ENCODE results near the gene RUNDC3A. TPM values are rescaled to one million over a fixed set of nuclear protein-coding genes. Genes with fewer than 3 reads are reported as not detected.

RUNDC3A gene
- total and polyA plus RNA-seq, 2 of the 8 experiments (the other 6 are each of a cell fraction or from before 2014, with no cell fraction given): 6.4 to 13.8 TPM

DNA sequence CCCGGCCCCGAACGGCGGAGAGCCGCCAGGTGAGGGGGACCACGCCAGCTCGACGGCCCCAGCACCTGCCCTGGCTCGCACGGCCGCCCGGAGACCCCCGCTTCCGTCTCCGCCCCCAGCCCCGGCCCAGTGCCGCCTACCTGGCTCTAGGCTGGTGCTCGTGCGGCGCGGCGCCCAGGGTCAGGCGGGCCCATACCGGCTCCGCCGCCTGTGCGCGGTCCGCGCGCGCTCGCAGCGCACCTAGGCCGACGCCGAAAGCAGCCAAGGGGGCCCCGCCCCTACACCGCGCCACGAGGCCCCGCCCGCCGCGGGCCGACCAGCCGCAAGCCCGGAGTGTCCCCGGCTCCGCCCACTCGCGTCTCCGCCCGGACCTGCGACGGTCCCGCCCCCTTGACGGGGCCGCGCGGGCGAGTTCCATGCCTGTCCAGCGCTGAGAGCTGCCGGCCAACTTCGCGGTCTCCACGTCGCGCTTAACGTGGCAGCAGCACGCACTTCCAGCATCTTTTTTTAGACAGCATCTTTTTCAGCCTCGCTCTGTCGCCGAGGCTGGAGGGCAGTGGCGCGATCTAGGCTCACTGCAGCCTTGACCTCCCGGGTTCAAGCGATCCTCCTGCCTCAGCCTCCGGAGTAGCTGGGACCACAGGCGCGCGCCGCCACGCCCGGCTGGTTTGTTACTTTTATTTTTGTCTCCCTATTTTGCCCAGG lies 16.3 kb downstream of the RUNDC3A start, which contains the start of gene SLC25A39 (continued):
- TF ChIP-seq KDM1A (IDR thresholded peaks at IDR 0.05; ENCODE audit: borderline replicate concordance, low read length): peak; percentile 96
- TF ChIP-seq SIRT6 (IDR thresholded peaks at IDR 0.05; ENCODE audit: low read length): no peak
- no peak for TF ChIP-seq YY1 (IDR thresholded peaks at IDR 0.05; ENCODE audit: low read depth, low read length)
- no peak for TF ChIP-seq TCF12 (IDR thresholded peaks at IDR 0.05; ENCODE audit: low read depth, low read length)
- TF ChIP-seq, protein P1, sequence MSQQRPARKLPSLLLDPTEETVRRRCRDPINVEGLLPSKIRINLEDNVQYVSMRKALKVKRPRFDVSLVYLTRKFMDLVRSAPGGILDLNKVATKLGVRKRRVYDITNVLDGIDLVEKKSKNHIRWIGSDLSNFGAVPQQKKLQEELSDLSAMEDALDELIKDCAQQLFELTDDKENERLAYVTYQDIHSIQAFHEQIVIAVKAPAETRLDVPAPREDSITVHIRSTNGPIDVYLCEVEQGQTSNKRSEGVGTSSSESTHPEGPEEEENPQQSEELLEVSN (IDR thresholded peaks at IDR 0.05): 0 out of 2 replicates have a peak, but pooled peaks have one; percentile 16
- no peak for TF ChIP-seq RXRA (IDR thresholded peaks at IDR 0.05; ENCODE audit: insufficient read depth, low read depth, low read length)
- TF ChIP-seq SP4 (IDR thresholded peaks at IDR 0.05; ENCODE audit: low read length): peak; percentile 33; the same call in 1 of the 2 replicates
- no peak for TF ChIP-seq KDM5A (IDR thresholded peaks at IDR 0.05; ENCODE audit: low read length)
- TF ChIP-seq TAF1 (IDR thresholded peaks at IDR 0.05; ENCODE audit: low read depth, low read length): no peak
- TF ChIP-seq HDAC6 (IDR thresholded peaks at IDR 0.05; ENCODE audit: low read depth, low read length): no peak
- TF ChIP-seq CBX8 (IDR thresholded peaks at IDR 0.05; ENCODE audit: borderline replicate concordance, low read depth, low read length): no peak
- TF ChIP-seq ASH2L (IDR thresholded peaks at IDR 0.05; ENCODE audit: low read length): peak; percentile 71
